Esophagus squamous epithelium (tissue), 5 donors: Measurements from ENCODE around the gene CYTH3. TPM values are rescaled to one million over a fixed set of nuclear protein-coding genes. Genes with fewer than 3 reads are reported as not detected.

Experiments used
- DNase-seq: peaks from one replicate; lab custom pipeline; 2025; lab: John Stamatoyannopoulos, UW
- H3K27ac ChIP-seq, 4 donors: fragments of 200-600 bp; sonication (generic); one replicate each; pipeline ENCODE4 v1.5.1; 2016 to 2019; ENCODE audit warnings: mild to moderate bottlenecking in 1 of 4
- H3K27me3 ChIP-seq, 4 donors: fragments of 200-600 bp; sonication (generic); 1 replicate in 3 of 4; 2 replicates in 1 of 4; pipeline versions ENCODE4 v1.5.1 to v1.6.0; 2017 to 2021; ENCODE audit warnings: antibody characterized with exemption in 1 of 4
- H3K36me3 ChIP-seq, 3 donors: fragments of 200-600 bp; sonication (generic); one replicate each; pipeline ENCODE4 v1.5.1; 2016 to 2019
- H3K4me1 ChIP-seq, 3 donors: fragments of 200-600 bp; sonication (generic); one replicate each; pipeline ENCODE4 v1.5.1; 2017 to 2019
- H3K4me3 ChIP-seq, 4 donors: fragments of 200-600 bp; sonication (generic); 1 replicate in 3 of 4; 2 replicates in 1 of 4; pipeline ENCODE4 v1.5.1; 2016 to 2019; ENCODE audit warnings: mild to moderate bottlenecking in 2 of 4, moderate library complexity in 1 of 4
- H3K9me3 ChIP-seq, 3 donors: fragments of 200-600 bp; sonication (generic); one replicate each; pipeline ENCODE4 v1.5.1; 2016 to 2019
- POLR2A ChIP-seq, 4 donors: fragments of 450-650 bp; IDR thresholded peaks; one replicate each; pipeline ENCODE4 v1.6.1; 2017; ENCODE audit warnings: antibody characterized with exemption in 4 of 4, mild to moderate bottlenecking in 4 of 4, moderate library complexity in 3 of 4
- WGBS, 2 donors: methylation state at CpG; one replicate each; pipeline ENCODE4 v1.1.5; 2018; 5-methylcytosine and 5-hydroxymethylcytosine counted together
- intact Hi-C: fragments of 100-400 bp; cut with DNase I; formaldehyde crosslinking; loops from one replicate; pipeline ENCODE4 v1.15.0; 2022
- total RNA-seq, 4 donors: library from RNA; depleted of rRNA; stranded (reverse); fragments of >200 nt; gene quantifications; one replicate each; pipeline ENCODE4 v1.1.0, GENCODE V29; 2016
- TF ChIP-seq, protein P1 (sequence below), 6 experiments: fragments of 450-650 bp in 4 of 6; fragments of 200-600 bp in 2 of 6; sonication (generic) in 2 of 6; IDR thresholded peaks; one replicate each; pipeline ENCODE4 v1.5.1; 2016 to 2019; ENCODE audit warnings: antibody characterized with exemption in 6 of 6, mild to moderate bottlenecking in 4 of 6, moderate library complexity in 4 of 6
- donor health status: DM: yes; HTN: yes; CAD: no.

CYTH3 gene
- total RNA-seq, 4 donors from 2014 or later, result 11.5 to 27.7 (median 12.7) TPM

- WGBS, 2 donors, result 86 to 89% methylated on average over 11 of the region's 11 CpGs
- H3K4me3 ChIP-seq, result no peak overlapping the region
- intact Hi-C loops, result no loop called here
- no peak for DNase-seq
- no peaks in the 10 kb centered on the region for H3K36me3 ChIP-seq
- no peaks in the 10 kb centered on the region for H3K27me3 ChIP-seq
- no peak overlapping the region for H3K27ac ChIP-seq
- H3K9me3 ChIP-seq, result no peaks in the 10 kb centered on the region
- TF ChIP-seq, protein P1, sequence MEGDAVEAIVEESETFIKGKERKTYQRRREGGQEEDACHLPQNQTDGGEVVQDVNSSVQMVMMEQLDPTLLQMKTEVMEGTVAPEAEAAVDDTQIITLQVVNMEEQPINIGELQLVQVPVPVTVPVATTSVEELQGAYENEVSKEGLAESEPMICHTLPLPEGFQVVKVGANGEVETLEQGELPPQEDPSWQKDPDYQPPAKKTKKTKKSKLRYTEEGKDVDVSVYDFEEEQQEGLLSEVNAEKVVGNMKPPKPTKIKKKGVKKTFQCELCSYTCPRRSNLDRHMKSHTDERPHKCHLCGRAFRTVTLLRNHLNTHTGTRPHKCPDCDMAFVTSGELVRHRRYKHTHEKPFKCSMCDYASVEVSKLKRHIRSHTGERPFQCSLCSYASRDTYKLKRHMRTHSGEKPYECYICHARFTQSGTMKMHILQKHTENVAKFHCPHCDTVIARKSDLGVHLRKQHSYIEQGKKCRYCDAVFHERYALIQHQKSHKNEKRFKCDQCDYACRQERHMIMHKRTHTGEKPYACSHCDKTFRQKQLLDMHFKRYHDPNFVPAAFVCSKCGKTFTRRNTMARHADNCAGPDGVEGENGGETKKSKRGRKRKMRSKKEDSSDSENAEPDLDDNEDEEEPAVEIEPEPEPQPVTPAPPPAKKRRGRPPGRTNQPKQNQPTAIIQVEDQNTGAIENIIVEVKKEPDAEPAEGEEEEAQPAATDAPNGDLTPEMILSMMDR (IDR thresholded peaks at IDR 0.05), result no peak
- TF ChIP-seq POLR2A (IDR thresholded peaks at IDR 0.05), result no peak
- peaks cover 5 to 52% (median 7%) of the 10 kb centered on the region in 3 donors for H3K4me1 ChIP-seq
Observed at GRCh38 chr7:6273917-6274630, 1.6 kb upstream of the CYTH3 start.

GRCh38 chr7:6273380-6273837 is 985 bp upstream of the CYTH3 start:
- H3K27me3 ChIP-seq, result no peaks in the 10 kb centered on the region
- TF ChIP-seq, protein P1 (IDR thresholded peaks at IDR 0.05), result no peak
- no peak for TF ChIP-seq POLR2A (IDR thresholded peaks at IDR 0.05)
- no peak overlapping the region for H3K4me3 ChIP-seq
- DNase-seq, result no peak
- no peaks in the 10 kb centered on the region for H3K9me3 ChIP-seq
- peaks cover 5 to 59% (median 11%) of the 10 kb centered on the region in 3 donors for H3K4me1 ChIP-seq
- 86 to 89% methylated on average over 5 to 6 of the region's 6 CpGs for WGBS, 2 donors
- H3K36me3 ChIP-seq, result no peaks in the 10 kb centered on the region
- no peak overlapping the region for H3K27ac ChIP-seq
- intact Hi-C loops, result no loop called here

DNA sequence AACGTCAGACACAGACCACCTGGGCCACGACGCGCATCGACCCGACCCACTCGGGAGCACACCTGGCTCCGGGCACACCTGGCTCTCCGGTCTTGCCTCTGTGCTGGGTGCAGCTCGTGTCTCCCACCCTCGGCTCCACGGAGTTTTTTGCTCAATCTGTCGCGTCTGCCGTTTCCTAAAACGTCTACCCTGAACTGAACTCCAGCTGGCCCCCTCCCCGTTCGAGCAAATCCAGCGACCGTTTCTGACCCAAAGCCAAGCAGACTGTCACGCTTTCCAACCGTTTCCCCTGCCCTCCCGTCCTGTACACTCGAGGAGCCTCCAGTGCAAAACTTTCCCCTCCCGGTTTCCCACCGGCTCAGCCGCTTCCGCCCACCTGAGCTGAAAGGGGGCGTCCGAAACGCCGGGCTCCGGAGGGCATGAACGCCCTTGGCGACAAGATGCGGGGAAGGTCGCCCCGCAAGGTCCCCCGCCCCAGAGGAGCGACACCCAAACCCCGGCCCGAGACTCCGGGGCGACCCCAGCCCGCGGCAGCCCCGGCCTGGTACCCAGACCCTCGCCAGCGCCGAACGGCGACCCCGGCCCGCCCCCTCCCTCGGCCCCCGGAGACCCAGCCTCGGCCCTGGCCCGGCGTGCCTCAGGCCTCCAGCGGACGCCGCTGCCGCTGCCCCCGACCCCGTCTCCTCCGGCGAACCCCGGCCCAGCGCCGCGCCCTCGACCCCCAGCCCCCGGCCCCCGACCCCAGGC is 557 bp downstream of the CYTH3 start:
- 0 to 1% methylated on average over 21 to 24 of the region's 74 CpGs for WGBS, 2 donors
- intact Hi-C loops, result no loop called here

DNA sequence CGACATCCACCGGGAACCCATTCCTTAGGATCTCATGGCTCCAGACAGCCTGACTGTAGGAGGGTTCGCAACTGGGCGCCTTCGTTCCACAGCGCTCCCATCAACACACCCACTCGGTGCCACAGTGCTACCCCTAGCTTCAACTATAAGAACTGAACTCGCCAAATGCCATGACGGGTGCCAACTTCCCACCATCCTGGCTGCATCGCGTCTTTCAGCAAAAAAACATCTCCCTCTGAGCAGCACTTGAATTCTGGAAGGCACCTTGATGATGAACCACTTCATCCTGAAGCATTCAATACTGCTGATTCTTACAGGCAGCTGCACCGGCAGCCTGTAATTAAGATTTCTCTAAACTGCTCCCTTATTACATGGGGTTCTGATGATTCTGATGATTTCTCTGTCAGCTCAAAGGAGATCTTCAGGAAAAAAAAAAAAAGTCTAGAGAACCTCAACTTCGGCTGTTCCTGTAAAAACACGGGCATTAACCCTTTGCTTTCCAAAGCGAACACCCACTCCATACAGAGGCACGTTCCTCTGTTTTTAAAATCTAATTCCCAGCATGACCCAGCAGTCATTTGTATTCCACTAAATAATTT is 1.3 kb downstream of the CYTH3 start:
- TF ChIP-seq, protein P1 (IDR thresholded peaks at IDR 0.05), result peak; percentile 32 to 74 (median 57)
- no peak for TF ChIP-seq POLR2A (IDR thresholded peaks at IDR 0.05)
- peak overlapping the region in 3 of 4 donors; percentile 79 to 93 (median 88) for H3K27ac ChIP-seq
- no peaks in the 10 kb centered on the region for H3K27me3 ChIP-seq
- peak overlapping the region; percentile 76 to 99 (median 90) for H3K4me3 ChIP-seq
- H3K36me3 ChIP-seq, result no peaks in the 10 kb centered on the region
- H3K4me1 ChIP-seq, result peaks cover 5 to 59% (median 11%) of the 10 kb centered on the region in 3 donors
- intact Hi-C loops, result no loop called here
- DNase-seq, result no peak
- 2 to 4% methylated on average over 15 of the region's 16 CpGs for WGBS, 2 donors
- H3K9me3 ChIP-seq, result no peaks in the 10 kb centered on the region

More for the DNA sequence above, 557 bp downstream of the CYTH3 start:
- H3K27ac ChIP-seq, result peak overlapping the region; percentile 79 to 93 (median 89)
- DNase-seq, result no peak
- no peaks in the 10 kb centered on the region for H3K36me3 ChIP-seq
- peaks cover 5 to 63% (median 11%) of the 10 kb centered on the region in 3 donors for H3K4me1 ChIP-seq
- no peaks in the 10 kb centered on the region for H3K27me3 ChIP-seq
- no peak for TF ChIP-seq POLR2A (IDR thresholded peaks at IDR 0.05)
- TF ChIP-seq, protein P1 (IDR thresholded peaks at IDR 0.05), result no peak
- H3K9me3 ChIP-seq, result no peaks in the 10 kb centered on the region
- peak overlapping the region; percentile 76 to 99 (median 90) for H3K4me3 ChIP-seq
